22Rv1 (cell line): ENCODE results near the gene PSMG4.
A peak's percentile ranks its signal among the peaks of the same experiment; 100 is the strongest.

Experiments used
- H3K27ac ChIP-seq: fragments of 450-650 bp; 2 replicates; pipeline ENCODE4 v1.5.1; 2017
- CTCF ChIP-seq: fragments of 450-650 bp; IDR thresholded peaks from 2 replicates; pipeline ENCODE4 v1.5.1; 2017; ENCODE audit warnings: mild to moderate bottlenecking
- ZFX ChIP-seq: fragments of 450-650 bp; IDR thresholded peaks from 2 replicates; pipeline ENCODE4 v1.6.1; 2017; ENCODE audit warnings: antibody characterized with exemption, borderline replicate concordance

PSMG4 gene

GRCh38 chr6:3264356-3264755 is 5.6 kb downstream of the PSMG4 start:
- H3K27ac ChIP-seq = no peak overlapping the region
- TF ChIP-seq ZFX = no peak
- no peak for TF ChIP-seq CTCF

GRCh38 chr6:3265671-3266070 is 6.9 kb downstream of the PSMG4 start:
- no peak overlapping the region for H3K27ac ChIP-seq

GRCh38 chr6:3266170-3266569 is 7.4 kb downstream of the PSMG4 start:
- TF ChIP-seq CTCF (no peak), ZFX (no peak)
- H3K27ac ChIP-seq = no peak overlapping the region

More at GRCh38 chr6:3265671-3266070, 6.9 kb downstream of the PSMG4 start:
- TF ChIP-seq CTCF = no peak
- no peak for TF ChIP-seq ZFX

- TF ChIP-seq CTCF (no peak), ZFX (no peak)
- H3K27ac ChIP-seq = peak overlapping the region; percentile 15; the same call in 1 of the 2 replicates
Measured at GRCh38 chr6:3267162-3267561, 8.4 kb downstream of the PSMG4 start.

GRCh38 chr6:3268680-3269079 is 9.9 kb downstream of the PSMG4 start:
- TF ChIP-seq CTCF (no peak), ZFX (no peak)

GRCh38 chr6:3269281-3269975 is 10.7 kb downstream of the PSMG4 start:
- no peak for TF ChIP-seq ZFX
- TF ChIP-seq CTCF = no peak
- no peak overlapping the region for H3K27ac ChIP-seq

More at GRCh38 chr6:3268680-3269079, 9.9 kb downstream of the PSMG4 start:
- no peak overlapping the region for H3K27ac ChIP-seq

- no peak overlapping the region for H3K27ac ChIP-seq
- TF ChIP-seq ZFX = no peak
- TF ChIP-seq CTCF = no peak
Measured at GRCh38 chr6:3270258-3270657, 11.5 kb downstream of the PSMG4 start.
